H1 (cell line): Measurements from ENCODE around the gene OSBPL6. TPM values are rescaled to one million over a fixed set of nuclear protein-coding genes. Genes with fewer than 3 reads are reported as not detected.

ENCODE experiments used
- CTCF ChIA-PET: fragments of 300-600 bp; sonication (Branson Sonifier 250); formaldehyde crosslinking; loops from one replicate; lab custom pipeline; 2021; ENCODE audit not compliant: partially characterized antibody; lab: Charles Lee
- POLR2A ChIA-PET: fragments of 300-600 bp; sonication (Branson Sonifier 250); formaldehyde crosslinking; loops from one replicate; lab custom pipeline; 2021; ENCODE audit warnings: inconsistent platforms; ENCODE audit not compliant: partially characterized antibody; lab: Charles Lee
- DNase-seq, 2 experiments: peaks; one replicate each; pipeline versions ENCODE4 v3.0.0 to v3.0.0-alpha.2; 2010 to 2022; ENCODE audit warnings: low spot score in 2 of 2, low read depth in 1 of 2, mixed read lengths in 1 of 2
- FAIRE-seq: peaks from 2 replicates; lab custom pipeline; 2011; peaks lifted over from hg19 to GRCh38; lab: Jason Lieb, UNC
- H2AFZ ChIP-seq: 2 replicates; pipeline ENCODE4 v1.8.1; 2012; ENCODE audit warnings: low read length, inconsistent platforms
- H2AK5ac ChIP-seq: 2 replicates; pipeline ENCODE4 v1.6.1; 2013; ENCODE audit warnings: low read depth, low read length
- H2BK120ac ChIP-seq: replicated peaks from 2 replicates; pipeline ENCODE3; 2013; ENCODE audit warnings: low read depth, low read length, inconsistent platforms
- H2BK12ac ChIP-seq: 2 replicates; pipeline ENCODE4 v1.6.1; 2013; ENCODE audit warnings: low read depth, low read length
- H2BK15ac ChIP-seq: 2 replicates; pipeline ENCODE4 v1.6.1; 2013; ENCODE audit warnings: low read length
- H2BK20ac ChIP-seq: 2 replicates; pipeline ENCODE4 v1.6.1; 2013; ENCODE audit warnings: low read length
- H2BK5ac ChIP-seq: 2 replicates; pipeline ENCODE4 v1.6.1; 2013; ENCODE audit warnings: low read depth, low read length
- H3K14ac ChIP-seq: 2 replicates; pipeline ENCODE4 v1.6.1; 2013; ENCODE audit warnings: inconsistent platforms; ENCODE audit not compliant: insufficient read length
- H3K18ac ChIP-seq: 2 replicates; pipeline ENCODE4 v1.6.1; 2013; ENCODE audit warnings: low read length; ENCODE audit errors: extremely low read depth
- H3K23ac ChIP-seq: 2 replicates; pipeline ENCODE4 v1.6.1; 2013; ENCODE audit warnings: inconsistent platforms; ENCODE audit not compliant: insufficient read length
- H3K23me2 ChIP-seq: 2 replicates; pipeline ENCODE4 v1.6.1; 2013; ENCODE audit warnings: low read depth, low read length
- H3K27ac ChIP-seq: 2 replicates; pipeline ENCODE4 v1.6.1; 2011; ENCODE audit warnings: low read depth, low read length, inconsistent platforms
- H3K27me3 ChIP-seq, 4 experiments: replicated peaks in 1 of 4; 1 replicate in 1 of 4; 2 replicates in 3 of 4; pipeline versions ENCODE4 v1.6.1 to v1.8.1; 2011 to 2013; ENCODE audit warnings: low read length in 3 of 4, mild to moderate bottlenecking in 3 of 4, inconsistent platforms in 2 of 4, mixed read lengths in 2 of 4, moderate library complexity in 1 of 4; ENCODE audit not compliant: control insufficient read depth in 3 of 4, insufficient read depth in 3 of 4; ENCODE audit errors: extremely low read depth in 1 of 4
- H3K36me3 ChIP-seq, 4 experiments: 2 replicates each; pipeline versions ENCODE4 v1.6.1 to v1.8.1; 2011 to 2013; ENCODE audit warnings: mild to moderate bottlenecking in 4 of 4, low read length in 3 of 4, moderate library complexity in 2 of 4, control low read depth in 1 of 4, inconsistent platforms in 1 of 4; ENCODE audit not compliant: insufficient read depth in 4 of 4, control insufficient read depth in 2 of 4
- H3K4ac ChIP-seq: replicated peaks from 2 replicates; pipeline ENCODE3; 2013; ENCODE audit warnings: low read length, low read depth, mixed read lengths, inconsistent platforms; ENCODE audit not compliant: insufficient read length
- H3K4me1 ChIP-seq, 4 experiments: replicated peaks in 1 of 4; 1 replicate in 1 of 4; 2 replicates in 3 of 4; pipeline versions ENCODE4 v1.6.1 to v1.8.1; 2011 to 2013; ENCODE audit warnings: low read length in 3 of 4, inconsistent platforms in 2 of 4, mixed read lengths in 1 of 4; ENCODE audit not compliant: insufficient read depth in 4 of 4, control insufficient read depth in 3 of 4
- H3K4me2 ChIP-seq, 2 experiments: 2 replicates each; pipeline versions ENCODE4 v1.6.1 to v1.8.1; 2011 to 2013; ENCODE audit warnings: low read depth in 2 of 2, low read length in 2 of 2, control low read depth in 1 of 2, inconsistent platforms in 1 of 2, mild to moderate bottlenecking in 1 of 2; ENCODE audit not compliant: insufficient read depth in 1 of 2
- H3K4me3 ChIP-seq, 4 experiments: fragments of 200-600, 300-600 bp in 1 of 4; sonication (generic), shearing (Covaris generic), sonication (Bioruptor Twin) in 1 of 4; 2 replicates each; pipeline versions ENCODE4 v1.5.1 to v1.8.1; 2011 to 2016; ENCODE audit warnings: low read length in 4 of 4, low read depth in 3 of 4, control low read depth in 2 of 4, inconsistent platforms in 2 of 4, mild to moderate bottlenecking in 2 of 4, mixed read lengths in 1 of 4, moderate library complexity in 1 of 4; ENCODE audit not compliant: insufficient read depth in 2 of 4; ENCODE audit errors: extremely low read depth in 1 of 4
- H3K56ac ChIP-seq: replicated peaks from 2 replicates; pipeline ENCODE3; 2013; ENCODE audit warnings: low read depth, mild to moderate bottlenecking, mixed read lengths, low read length, inconsistent platforms; ENCODE audit not compliant: insufficient read length
- H3K79me1 ChIP-seq: 2 replicates; pipeline ENCODE4 v1.6.1; 2013; ENCODE audit warnings: low read depth, low read length, control low read depth
- H3K79me2 ChIP-seq, 2 experiments: 2 replicates each; pipeline versions ENCODE4 v1.6.1 to v1.8.1; 2012 to 2013; ENCODE audit warnings: low read length in 2 of 2, mild to moderate bottlenecking in 2 of 2, inconsistent platforms in 1 of 2; ENCODE audit not compliant: insufficient read depth in 2 of 2, control insufficient read depth in 1 of 2
- H3K9ac ChIP-seq, 4 experiments: replicated peaks in 1 of 4; 1 replicate in 1 of 4; 2 replicates in 3 of 4; pipeline versions ENCODE4 v1.6.1 to v1.8.1; 2011 to 2013; ENCODE audit warnings: low read depth in 3 of 4, low read length in 3 of 4, control low read depth in 2 of 4, mild to moderate bottlenecking in 2 of 4, moderate library complexity in 2 of 4, inconsistent platforms in 1 of 4; ENCODE audit errors: extremely low read depth in 1 of 4
- H3K9me3 ChIP-seq, 2 experiments: 2 replicates each; pipeline versions ENCODE4 v1.6.1 to v1.8.1; 2012 to 2013; ENCODE audit warnings: mild to moderate bottlenecking in 2 of 2, moderate library complexity in 2 of 2, control low read depth in 1 of 2, inconsistent platforms in 1 of 2, low read depth in 1 of 2, low read length in 1 of 2, mixed read lengths in 1 of 2; ENCODE audit not compliant: insufficient read depth in 2 of 2
- H4K20me1 ChIP-seq, 2 experiments: replicated peaks in 1 of 2; 2 replicates each; pipeline versions ENCODE3 to v1.8.1; 2011 to 2013; ENCODE audit warnings: inconsistent platforms in 2 of 2, low read length in 2 of 2, mild to moderate bottlenecking in 1 of 2; ENCODE audit not compliant: insufficient read depth in 2 of 2, control insufficient read depth in 1 of 2
- H4K5ac ChIP-seq: 2 replicates; pipeline ENCODE4 v1.6.1; 2013; ENCODE audit warnings: low read length, low read depth, mixed read lengths, inconsistent platforms; ENCODE audit not compliant: insufficient read length
- H4K8ac ChIP-seq: 2 replicates; pipeline ENCODE4 v1.8.0; 2013; ENCODE audit warnings: mild to moderate bottlenecking, moderate library complexity, low read length, inconsistent platforms; ENCODE audit not compliant: insufficient read depth; ENCODE audit errors: extremely low read depth
- H4K91ac ChIP-seq: replicated peaks from 2 replicates; pipeline ENCODE3; 2013; ENCODE audit warnings: low read length, mixed read lengths, inconsistent platforms; ENCODE audit not compliant: insufficient read length
- CREB1 ChIP-seq: IDR thresholded peaks from 2 replicates; pipeline ENCODE4 v1.6.1; 2012; ENCODE audit warnings: inconsistent platforms
- WGBS, 2 experiments: shearing (Covaris generic) in 1 of 2; methylation state at CpG; one replicate each; pipeline versions ENCODE4 v1.1.6 to v1.1.7; 2013 to 2015; ENCODE audit warnings: low lambda C conversion rate in 2 of 2, mixed read lengths in 2 of 2, inconsistent platforms in 1 of 2, low coverage in 1 of 2, missing lambda C conversion rate in 1 of 2; ENCODE audit not compliant: insufficient replicate concordance in 2 of 2, insufficient coverage in 1 of 2, insufficient read length in 1 of 2; ENCODE audit errors: extremely low coverage in 1 of 2, missing lambda C conversion rate in 1 of 2; 5-methylcytosine and 5-hydroxymethylcytosine counted together
- polyA plus RNA-seq, 7 experiments: library from polyadenylated mRNA; depleted of rRNA in 3 of 7; stranded (reverse) in 5 of 7; unstranded in 2 of 7; fragments of >200 nt in 5 of 7; fragments of 200-250 nt in 2 of 7; gene quantifications; 1 replicate in 5 of 7; 2 replicates in 1 of 7; 4 replicates in 1 of 7; pipeline versions ENCODE4 v1.2.1 to v1.2.3, GENCODE V29; 2011 to 2013; ENCODE audit warnings: missing spikeins in 2 of 7, mixed read lengths in 2 of 7
- total RNA-seq: library from RNA; stranded (reverse); fragmentation: NEBNext Ultra II Directional; extraction: Animal tissue kit (Norgen Biotek cat#: 25700); gene quantifications from 2 replicates; pipeline ENCODE4 v1.2.1, GENCODE V29; 2021

The OSBPL6 gene
- total and polyA plus RNA-seq, 2 of the 8 experiments (the other 6 are each of a cell fraction or from before 2014, with no cell fraction given), result 1.7 to 5.6 TPM

GRCh38 chr2:178330175-178331017 lies 136.1 kb downstream of the OSBPL6 start:
- Histone ChIP-seq H3K4me1 (no peaks in the 10 kb centered on the region), H4K20me1 (no peaks in the 10 kb centered on the region), H2BK5ac (no peak overlapping the region), H3K79me1 (no peaks in the 10 kb centered on the region), H3K79me2 (no peaks in the 10 kb centered on the region), H3K23ac (no peak overlapping the region), H3K4me3 (no peak overlapping the region), H4K91ac (no peak overlapping the region), H2BK20ac (no peak overlapping the region), H2BK15ac (no peak overlapping the region), H4K8ac (no peak overlapping the region), H2BK12ac (no peak overlapping the region), H3K36me3 (no peaks in the 10 kb centered on the region), H3K27me3 (no peaks in the 10 kb centered on the region), H2AFZ (no peak overlapping the region), H4K5ac (no peak overlapping the region), H3K27ac (no peak overlapping the region), H3K9ac (no peak overlapping the region), H3K14ac (no peak overlapping the region), H3K9me3 (no peaks in the 10 kb centered on the region), H2BK120ac (no peak overlapping the region), H3K56ac (no peak overlapping the region), H3K4ac (no peak overlapping the region), H2AK5ac (no peak overlapping the region), H3K4me2 (no peak overlapping the region), H3K18ac (no peak overlapping the region), H3K23me2 (no peaks in the 10 kb centered on the region)
- CTCF ChIA-PET, result no interaction called here
- FAIRE-seq (no peak), DNase-seq (no peak)
- 93% methylated on average over 8 of the region's 8 CpGs; no CpG with 5 or more reads in 1 of the 2 experiments for WGBS, 2 experiments
- no peak for TF ChIP-seq CREB1
- POLR2A ChIA-PET, result no interaction called here
